Stimulated activated CD8-positive, alpha-beta memory T cell treated with anti-CD3 and anti-CD28 coated beads, Interleukin-2, amount 100 ng/mL, for 1 hour (primary cell): ENCODE results near the gene EXD3.
"Not testable (repeated sequence)": the region's sequence is repeated elsewhere in the genome, so short reads cannot be mapped to it uniquely, and the experiment has no call there.

Experiments used
- DNase-seq, 2 donors: peaks; one replicate each; pipeline ENCODE4 v3.0.0-alpha.2; 2020; ENCODE audit warnings: low read depth in 2 of 2

EXD3 gene

DNA sequence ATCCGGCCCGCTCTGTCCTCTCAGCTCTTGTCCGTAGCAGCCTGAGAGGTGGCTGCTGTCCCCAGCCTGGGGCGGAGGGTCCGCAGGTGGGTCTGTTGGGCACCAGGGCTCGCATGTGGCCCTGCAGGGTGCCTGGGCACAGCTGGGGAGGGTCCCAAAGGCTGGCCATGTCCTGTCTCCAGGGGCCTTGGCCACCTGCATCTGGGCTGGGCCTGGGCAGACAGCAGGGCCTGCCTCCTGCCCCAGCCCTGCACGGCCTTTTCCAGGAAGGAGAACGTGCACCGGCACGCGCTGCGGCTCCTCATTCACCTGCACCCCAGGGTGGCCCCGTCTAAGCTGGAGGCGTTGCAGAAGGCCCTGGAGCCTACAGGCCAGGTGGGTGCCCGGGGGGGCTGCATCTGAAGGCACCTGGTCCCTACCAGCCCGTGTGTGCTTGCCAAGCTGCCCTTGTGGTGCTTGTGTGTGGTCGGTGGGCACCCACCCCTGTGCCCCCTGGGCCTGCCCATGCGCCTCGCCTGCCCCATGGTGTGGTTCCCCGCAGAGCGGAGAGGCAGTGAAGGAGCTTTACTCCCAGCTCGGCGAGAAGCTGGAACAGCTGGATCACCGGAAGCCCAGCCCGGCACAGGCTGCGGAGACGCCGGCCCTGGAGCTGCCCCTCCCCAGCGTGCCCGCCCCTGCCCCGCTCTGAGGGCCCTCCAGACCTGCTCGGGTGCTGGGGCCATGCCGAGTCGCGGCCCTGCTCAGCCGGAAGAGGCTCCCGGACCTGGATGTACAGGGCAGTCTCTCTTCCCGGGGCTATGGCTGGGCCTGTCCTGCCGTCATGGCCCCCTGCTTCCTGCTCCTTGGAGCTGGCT is 150.5 kb downstream of the EXD3 start:
- DNase-seq, result no peak

DNA sequence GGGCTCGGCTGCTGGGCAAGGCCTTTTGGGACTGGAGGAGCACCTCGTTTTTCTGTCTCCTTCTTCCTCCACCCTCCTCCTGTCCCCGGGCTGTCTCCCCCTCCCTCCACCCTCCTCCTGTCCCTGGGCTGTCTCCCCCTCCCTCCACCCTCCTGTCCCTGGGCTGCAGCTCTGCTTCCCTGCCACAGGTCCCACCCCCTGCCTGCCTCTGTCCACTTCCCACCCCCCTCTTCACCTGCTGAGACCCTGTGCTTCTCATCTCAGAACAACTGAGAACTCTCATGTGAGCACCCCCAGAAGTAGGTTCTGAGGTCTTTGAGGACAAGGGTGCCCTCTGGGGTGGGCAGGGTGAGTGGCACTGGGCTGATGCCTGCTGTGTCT is 151.3 kb downstream of the EXD3 start:
- DNase-seq, result no peak

DNA sequence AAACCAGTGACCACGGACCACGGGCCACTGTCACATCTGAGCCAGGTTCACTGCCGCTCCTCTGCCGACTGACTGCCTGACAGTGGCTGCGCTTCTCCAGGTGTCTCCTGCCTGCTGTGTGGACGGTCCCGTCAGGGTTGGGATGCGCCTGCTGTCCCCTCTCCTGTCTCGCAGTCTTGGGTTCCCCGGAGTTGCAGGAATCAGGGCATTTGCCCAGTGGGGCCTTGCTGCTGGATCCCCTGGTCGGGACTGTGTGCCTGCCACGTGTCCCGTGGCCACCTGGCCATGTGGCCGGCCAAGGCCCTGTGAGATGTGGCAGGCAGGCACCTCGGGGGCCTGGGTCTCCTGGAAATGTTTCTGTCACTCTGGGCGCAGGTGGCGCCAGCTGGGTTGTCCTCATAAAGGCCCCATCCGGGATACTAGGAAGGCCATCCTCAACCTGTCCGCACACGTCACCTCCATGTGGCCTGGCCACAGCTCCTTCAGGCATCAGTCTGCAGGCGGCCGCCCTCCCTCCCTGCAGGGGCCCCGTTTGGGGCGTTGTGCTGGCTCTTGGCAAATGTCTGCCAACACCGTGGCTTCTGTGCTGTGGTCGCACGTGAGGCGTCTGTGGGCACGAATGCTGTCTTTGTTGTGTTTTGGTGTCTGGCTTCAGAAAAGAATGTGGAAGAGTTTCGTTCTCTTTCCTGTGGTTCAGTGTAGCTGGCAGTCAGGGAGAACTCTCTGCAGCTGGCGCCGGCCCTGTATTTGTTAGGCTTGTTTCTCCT is 151.8 kb downstream of the EXD3 start:
- DNase-seq, result no peak

DNA sequence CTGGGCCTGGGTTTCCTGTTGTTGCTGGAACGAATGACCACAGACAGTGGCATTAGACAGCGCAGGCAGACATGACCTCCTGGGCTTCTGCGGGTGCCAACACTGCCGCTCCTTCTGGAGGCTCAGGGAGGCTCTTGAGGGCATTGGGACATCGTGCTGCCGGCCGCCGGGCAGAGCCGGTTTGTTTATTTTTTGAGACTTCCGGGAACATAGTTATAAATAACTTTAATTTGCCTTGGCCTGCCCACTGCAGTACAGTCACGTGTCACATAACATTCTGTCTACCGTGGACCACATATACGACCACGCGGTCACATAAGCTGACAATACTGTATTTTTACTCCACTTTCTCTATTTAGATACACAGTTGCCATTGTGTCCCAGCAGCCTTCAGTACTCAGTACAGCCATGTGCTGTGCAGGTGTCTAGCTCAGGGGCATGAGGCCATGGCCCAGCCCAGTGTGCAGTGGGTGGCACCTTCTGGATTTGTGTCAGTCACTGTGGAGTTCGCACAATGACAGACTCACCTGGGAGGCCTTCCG is 153.7 kb downstream of the EXD3 start:
- no peak for DNase-seq

DNA sequence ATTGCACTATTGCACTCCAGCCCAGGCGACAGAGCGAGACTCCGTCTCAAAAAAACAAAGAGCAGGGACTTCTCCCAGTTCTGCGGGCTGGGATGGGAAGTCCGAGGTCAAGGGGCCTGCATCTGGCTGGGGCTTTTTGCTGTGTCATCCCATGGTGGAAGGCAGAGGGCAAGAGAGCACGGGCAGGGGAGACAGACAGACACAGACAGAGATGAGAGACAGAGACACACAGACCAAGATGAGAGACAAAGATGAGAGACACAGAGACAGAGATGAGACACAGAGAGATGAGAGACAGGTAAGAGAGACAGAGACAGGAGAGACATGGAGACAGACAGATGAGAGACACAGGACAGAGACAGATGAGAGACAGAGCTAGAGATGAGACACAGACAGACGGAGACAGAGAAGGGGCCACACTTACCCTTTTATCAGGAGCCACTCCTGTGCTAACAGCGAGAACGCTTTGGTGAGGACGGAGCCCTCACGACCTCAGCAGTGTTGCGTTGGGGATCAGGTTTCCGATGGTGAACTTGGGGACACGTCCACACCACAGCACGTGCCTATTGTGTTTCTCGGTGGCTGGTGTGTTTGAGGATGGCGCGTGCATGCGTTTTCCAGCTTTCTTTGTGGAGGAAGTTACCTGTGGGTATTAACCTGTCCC is 154.3 kb downstream of the EXD3 start:
- no peak for DNase-seq

DNA sequence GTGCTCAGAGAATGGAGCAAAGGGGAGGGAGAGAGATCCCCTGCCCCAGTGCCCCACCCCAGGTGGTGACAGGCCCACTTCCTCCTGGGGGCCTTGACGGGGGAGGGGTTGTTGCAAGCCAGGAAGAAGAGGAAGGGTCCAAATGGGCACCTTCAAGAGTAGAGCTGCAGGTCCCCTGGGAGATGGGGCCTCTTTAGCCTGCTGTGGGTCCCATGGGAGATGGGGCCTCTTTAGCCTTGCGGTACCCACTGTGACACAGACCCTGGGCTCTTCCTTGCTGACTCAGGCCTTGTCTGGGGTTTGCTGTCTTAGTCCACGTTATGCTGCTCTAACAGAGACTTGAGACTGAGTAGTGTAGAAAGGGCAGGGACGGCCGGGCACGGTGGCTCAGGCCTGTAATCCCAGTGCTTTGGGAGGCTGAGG is 155.0 kb downstream of the EXD3 start:
- DNase-seq, result no peak

- DNase-seq, result no peak
Observed at GRCh38 chr9:137266585-137267453, 156.1 kb downstream of the EXD3 start.

GRCh38 chr9:137266162-137266527 is 156.8 kb downstream of the EXD3 start:
- no peak for DNase-seq

GRCh38 chr9:137265496-137266161 is 157.3 kb downstream of the EXD3 start:
- DNase-seq, result no peak

GRCh38 chr9:137264067-137264466 is 158.9 kb downstream of the EXD3 start:
- DNase-seq, result no peak

GRCh38 chr9:137263506-137263905 is 159.5 kb downstream of the EXD3 start:
- DNase-seq, result no peak

DNA sequence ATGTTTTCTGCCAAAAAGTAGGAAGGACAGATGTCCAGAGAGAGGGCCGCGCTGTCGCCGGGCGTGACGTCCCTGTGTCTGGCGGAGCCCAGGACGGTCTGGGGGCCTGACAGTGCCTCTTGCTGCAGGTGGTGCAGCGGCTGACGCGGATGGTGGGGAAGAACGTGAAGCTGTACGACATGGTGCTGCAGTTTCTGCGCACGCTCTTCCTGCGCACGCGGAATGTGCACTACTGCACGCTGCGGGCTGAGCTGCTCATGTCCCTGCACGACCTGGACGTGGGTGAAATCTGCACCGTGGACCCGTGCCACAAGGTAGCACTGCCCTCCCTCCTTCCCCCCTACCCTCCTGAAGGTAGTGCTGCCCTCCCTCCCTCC is 160.1 kb downstream of the EXD3 start:
- DNase-seq, result no peak

DNA sequence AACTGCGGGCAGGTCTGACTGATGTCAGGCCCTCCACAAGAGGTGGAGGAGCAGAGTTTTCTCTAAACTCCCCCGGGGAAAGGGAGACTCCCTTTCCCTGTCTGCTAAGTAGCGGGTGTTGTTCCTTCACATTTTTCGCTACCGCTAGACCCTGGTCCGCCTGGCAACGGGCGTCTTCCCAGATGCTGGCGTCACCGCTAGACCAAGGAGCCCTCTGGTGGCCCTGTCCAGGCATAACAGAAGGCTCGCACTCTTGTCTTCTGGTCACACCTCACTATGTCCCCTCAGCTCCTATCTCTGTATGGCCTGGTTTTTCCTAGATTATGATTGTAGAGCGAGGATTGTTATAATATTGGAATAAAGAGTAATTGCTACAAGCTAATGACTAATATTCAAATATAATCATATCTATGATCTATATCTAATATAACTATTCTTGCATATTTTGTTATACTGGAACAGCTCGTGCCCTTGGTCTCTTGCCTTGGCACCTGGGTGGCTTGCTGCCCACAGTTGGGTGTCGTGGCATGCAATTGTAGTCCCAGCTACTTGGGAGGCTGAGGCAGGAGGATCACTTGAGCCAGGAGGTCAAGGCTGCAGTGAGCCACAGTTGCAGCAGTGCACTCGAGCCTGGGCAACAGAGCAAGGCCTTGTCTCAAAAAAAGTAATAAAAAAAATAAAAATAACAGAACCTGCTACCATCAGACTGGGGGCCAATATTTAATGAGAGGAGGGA is 160.6 kb downstream of the EXD3 start:
- DNase-seq, result not testable (repeated sequence)
